ENCODE results near the gene LCN2.

DNA sequence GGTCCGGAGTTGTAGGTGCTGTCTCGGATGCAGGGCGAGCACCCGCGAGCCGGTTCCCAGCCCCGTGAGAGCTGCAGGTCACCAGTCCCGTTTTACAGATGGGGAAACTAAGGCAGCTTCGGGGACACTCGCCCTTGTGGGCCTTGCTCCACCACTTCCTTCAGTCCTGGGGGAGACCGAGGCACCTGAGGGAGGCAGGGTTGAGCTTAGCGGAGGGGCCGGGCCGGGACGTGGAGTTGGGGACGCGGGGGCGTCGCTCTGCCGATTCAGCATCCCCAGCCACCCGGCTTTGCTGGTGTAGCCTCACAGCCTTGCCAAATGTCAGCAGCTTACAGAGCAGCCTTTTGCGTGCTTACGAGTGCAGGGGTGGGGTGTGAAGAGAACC lies 11.3 kb downstream of the LCN2 start:
- TF ChIP-seq, protein P1, sequence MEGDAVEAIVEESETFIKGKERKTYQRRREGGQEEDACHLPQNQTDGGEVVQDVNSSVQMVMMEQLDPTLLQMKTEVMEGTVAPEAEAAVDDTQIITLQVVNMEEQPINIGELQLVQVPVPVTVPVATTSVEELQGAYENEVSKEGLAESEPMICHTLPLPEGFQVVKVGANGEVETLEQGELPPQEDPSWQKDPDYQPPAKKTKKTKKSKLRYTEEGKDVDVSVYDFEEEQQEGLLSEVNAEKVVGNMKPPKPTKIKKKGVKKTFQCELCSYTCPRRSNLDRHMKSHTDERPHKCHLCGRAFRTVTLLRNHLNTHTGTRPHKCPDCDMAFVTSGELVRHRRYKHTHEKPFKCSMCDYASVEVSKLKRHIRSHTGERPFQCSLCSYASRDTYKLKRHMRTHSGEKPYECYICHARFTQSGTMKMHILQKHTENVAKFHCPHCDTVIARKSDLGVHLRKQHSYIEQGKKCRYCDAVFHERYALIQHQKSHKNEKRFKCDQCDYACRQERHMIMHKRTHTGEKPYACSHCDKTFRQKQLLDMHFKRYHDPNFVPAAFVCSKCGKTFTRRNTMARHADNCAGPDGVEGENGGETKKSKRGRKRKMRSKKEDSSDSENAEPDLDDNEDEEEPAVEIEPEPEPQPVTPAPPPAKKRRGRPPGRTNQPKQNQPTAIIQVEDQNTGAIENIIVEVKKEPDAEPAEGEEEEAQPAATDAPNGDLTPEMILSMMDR (IDR thresholded peaks at IDR 0.05) = no peak
- no peak for TF ChIP-seq POLR2A (IDR thresholded peaks at IDR 0.05)
